Measurements from ENCODE around the gene RHOC. TPM values are rescaled to one million over a fixed set of nuclear protein-coding genes. Genes with fewer than 3 reads are reported as not detected.

The RHOC gene
- total RNA-seq, 6 experiments from 2014 or later = 579 to 610 (median 596) TPM

- Mint-ChIP-seq H3K27ac (peak overlapping the region; percentile 61), H3K9me3 (no peaks in the 10 kb centered on the region), H3K36me3 (ENCODE audit: low read depth) (peaks cover 35% of the 10 kb centered on the region), H3K4me1 (ENCODE audit: low read depth) (peaks cover 53% of the 10 kb centered on the region), H3K27me3 (ENCODE audit: insufficient read depth) (peaks cover 1% of the 10 kb centered on the region), H3K4me3 (no peak overlapping the region)
- no peak for DNase-seq
- TF ChIP-seq CTCF (IDR thresholded peaks at IDR 0.05) = no peak
Measured at GRCh38 chr1:112698366-112699310, 8.3 kb downstream of the RHOC start.

- Mint-ChIP-seq H3K4me1 (ENCODE audit: low read depth) (peaks cover 44% of the 10 kb centered on the region), H3K27me3 (ENCODE audit: insufficient read depth) (peaks cover 1% of the 10 kb centered on the region), H3K36me3 (ENCODE audit: low read depth) (peaks cover 33% of the 10 kb centered on the region), H3K9me3 (no peaks in the 10 kb centered on the region), H3K4me3 (no peak overlapping the region), H3K27ac (no peak overlapping the region; the same call in 1 of the 2 replicates)
- TF ChIP-seq CTCF (IDR thresholded peaks at IDR 0.05) = no peak
- DNase-seq = no peak
Measured at GRCh38 chr1:112697781-112698201, 9.1 kb downstream of the RHOC start.

- H3K27ac Mint-ChIP-seq = no peak overlapping the region
- TF ChIP-seq CTCF (IDR thresholded peaks at IDR 0.05) = no peak
- peaks cover 34% of the 10 kb centered on the region for H3K4me1 Mint-ChIP-seq (ENCODE audit: low read depth)
- peaks cover 32% of the 10 kb centered on the region for H3K36me3 Mint-ChIP-seq (ENCODE audit: low read depth)
- H3K4me3 Mint-ChIP-seq = no peak overlapping the region
- H3K27me3 Mint-ChIP-seq (ENCODE audit: insufficient read depth) = no peaks in the 10 kb centered on the region; the same call in 1 of the 2 replicates
- no peaks in the 10 kb centered on the region for H3K9me3 Mint-ChIP-seq
- no peak for DNase-seq
Measured at GRCh38 chr1:112696578-112697314, 10.2 kb downstream of the RHOC start.

- no peak for DNase-seq
- H3K36me3 Mint-ChIP-seq (ENCODE audit: low read depth) = peaks cover 33% of the 10 kb centered on the region
- H3K4me3 Mint-ChIP-seq = no peak overlapping the region
- H3K9me3 Mint-ChIP-seq = no peaks in the 10 kb centered on the region
- H3K27ac Mint-ChIP-seq = no peak overlapping the region
- no peak for TF ChIP-seq CTCF (IDR thresholded peaks at IDR 0.05)
- no peaks in the 10 kb centered on the region; the same call in 1 of the 2 replicates for H3K27me3 Mint-ChIP-seq (ENCODE audit: insufficient read depth)
- peaks cover 26% of the 10 kb centered on the region for H3K4me1 Mint-ChIP-seq (ENCODE audit: low read depth)
Measured at GRCh38 chr1:112695276-112695675, 11.7 kb downstream of the RHOC start.

- peaks cover 32% of the 10 kb centered on the region for H3K36me3 Mint-ChIP-seq (ENCODE audit: low read depth)
- TF ChIP-seq CTCF (IDR thresholded peaks at IDR 0.05) = no peak
- no peaks in the 10 kb centered on the region; the same call in 1 of the 2 replicates for H3K27me3 Mint-ChIP-seq (ENCODE audit: insufficient read depth)
- no peak for DNase-seq
- H3K9me3 Mint-ChIP-seq = no peaks in the 10 kb centered on the region
- no peak overlapping the region for H3K27ac Mint-ChIP-seq
- peaks cover 22% of the 10 kb centered on the region for H3K4me1 Mint-ChIP-seq (ENCODE audit: low read depth)
- no peak overlapping the region for H3K4me3 Mint-ChIP-seq
Measured at GRCh38 chr1:112694363-112694929, 12.5 kb downstream of the RHOC start.
